ENCODE data around the gene IFIH1.

DNA sequence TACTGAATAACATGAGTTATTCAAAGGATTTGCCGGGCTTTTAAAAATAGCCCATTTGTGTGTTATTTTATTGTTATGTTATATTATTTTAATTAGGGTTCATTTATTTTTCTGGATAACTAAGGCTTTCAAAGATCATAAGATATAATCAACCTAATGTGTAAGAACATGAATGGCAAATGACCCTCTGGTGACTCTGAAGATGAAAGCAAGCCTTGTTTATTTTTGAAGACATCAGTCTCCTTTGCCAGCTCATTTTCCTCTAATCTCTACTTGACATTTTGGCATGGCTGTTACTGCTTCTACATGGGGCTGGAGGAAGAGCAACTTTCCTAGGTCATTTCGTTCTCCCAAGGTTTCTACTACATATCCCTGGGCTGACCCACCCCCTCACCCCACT is 85.8 kb downstream of the IFIH1 start:
- no peak for TF ChIP-seq CTCF (IDR thresholded peaks at IDR 0.05; ENCODE audit: poor library complexity)
- TF ChIP-seq EZH2phosphoT487 (IDR thresholded peaks at IDR 0.05; ENCODE audit: low read depth, severe bottlenecking, unreplicated experiment), result no peak
- no peak for TF ChIP-seq EZH2 (IDR thresholded peaks at IDR 0.05; ENCODE audit: borderline replicate concordance)

All from hepatocyte (in vitro differentiated cells).